Stimulated activated CD4-positive, alpha-beta T cell treated with anti-CD3 and anti-CD28 coated beads, Interleukin-4, amount 100 ng/mL, for 24 hours (primary cell): Measurements from ENCODE around the gene NEU3.
"Not testable (repeated sequence)": the region's sequence is repeated elsewhere in the genome, so short reads cannot be mapped to it uniquely, and the experiment has no call there.

Experiments used
- DNase-seq: peaks from one replicate; pipeline ENCODE4 v3.0.0-alpha.2; 2020

NEU3 gene

DNA sequence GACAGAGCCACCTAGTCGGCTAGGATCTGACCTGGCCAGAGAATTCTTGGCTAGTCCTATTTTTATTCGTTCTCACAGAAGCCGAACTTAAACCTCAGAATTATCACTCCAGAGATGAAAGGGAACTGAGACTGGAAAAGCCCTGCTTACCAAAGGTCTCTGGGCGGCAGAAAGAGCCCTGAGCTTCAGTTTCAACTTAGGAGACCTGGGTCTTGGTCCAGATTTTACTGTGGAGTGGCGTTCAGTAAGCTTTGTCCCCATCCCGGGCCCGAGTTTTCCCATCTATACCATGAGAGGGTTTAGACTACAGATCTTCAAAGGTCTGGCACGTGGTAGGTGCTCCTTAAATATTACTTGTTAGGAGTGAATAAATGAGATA lies 516 bp downstream of the NEU3 start:
- DNase-seq: no peak

DNA sequence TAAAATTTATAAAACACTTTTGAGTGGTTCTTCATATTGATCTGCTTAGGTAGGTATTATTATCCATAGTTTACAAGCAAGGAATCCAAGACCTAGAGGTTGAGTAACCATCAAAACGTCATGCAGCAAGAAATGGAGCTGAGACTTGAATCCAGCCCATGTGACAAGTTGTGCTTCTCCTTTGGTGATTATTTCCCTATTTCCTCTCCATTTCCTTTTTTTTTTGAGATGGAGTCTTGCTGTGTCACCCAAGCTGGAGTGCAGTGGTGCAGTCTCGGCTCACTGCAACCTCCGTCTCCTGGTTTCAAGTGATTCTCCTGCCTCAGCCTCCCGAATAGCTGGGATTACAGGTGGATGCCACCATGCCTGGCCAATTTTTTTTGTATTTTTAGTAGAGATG lies 1.4 kb downstream of the NEU3 start:
- DNase-seq: not testable (repeated sequence)

DNA sequence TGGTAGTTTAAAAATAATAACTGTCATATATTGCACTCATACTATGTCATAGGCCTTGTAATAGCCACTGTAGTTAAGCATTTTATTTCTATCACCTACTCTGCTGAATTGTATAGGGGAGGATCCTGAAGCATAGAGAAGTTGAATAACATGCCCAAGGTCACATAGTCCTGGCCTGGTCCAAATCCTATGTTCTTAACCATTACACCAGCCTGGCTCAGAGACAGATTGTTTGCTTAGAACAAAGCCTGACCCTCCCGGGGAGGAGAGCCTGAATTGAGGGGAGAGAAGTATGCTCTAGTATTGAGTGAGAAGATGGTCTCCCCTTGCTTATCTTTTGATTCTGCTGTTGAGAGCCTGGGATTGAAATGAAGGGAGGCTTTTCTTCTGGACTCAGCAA lies 2.2 kb downstream of the NEU3 start:
- DNase-seq: no peak

DNA sequence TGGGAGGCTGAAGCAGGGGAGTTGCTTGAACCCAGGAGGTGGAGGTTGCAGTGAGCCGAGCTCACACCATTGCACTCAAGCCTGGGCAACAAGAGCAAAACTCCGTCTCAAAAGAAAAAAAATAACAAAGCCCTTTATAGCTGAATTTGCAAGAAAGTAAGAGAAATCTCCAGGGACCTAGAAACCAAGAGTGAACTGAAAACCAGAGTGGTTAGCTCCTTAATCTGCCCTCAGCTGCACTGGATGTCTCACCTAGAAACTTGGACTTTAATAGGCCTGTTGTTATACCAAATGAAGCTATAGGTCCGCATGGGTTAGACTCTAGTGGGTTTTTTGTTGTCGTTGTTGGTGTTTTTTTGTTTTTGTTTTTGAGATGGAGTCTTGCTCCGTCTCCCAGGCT lies 4.1 kb downstream of the NEU3 start:
- no peak for DNase-seq

DNA sequence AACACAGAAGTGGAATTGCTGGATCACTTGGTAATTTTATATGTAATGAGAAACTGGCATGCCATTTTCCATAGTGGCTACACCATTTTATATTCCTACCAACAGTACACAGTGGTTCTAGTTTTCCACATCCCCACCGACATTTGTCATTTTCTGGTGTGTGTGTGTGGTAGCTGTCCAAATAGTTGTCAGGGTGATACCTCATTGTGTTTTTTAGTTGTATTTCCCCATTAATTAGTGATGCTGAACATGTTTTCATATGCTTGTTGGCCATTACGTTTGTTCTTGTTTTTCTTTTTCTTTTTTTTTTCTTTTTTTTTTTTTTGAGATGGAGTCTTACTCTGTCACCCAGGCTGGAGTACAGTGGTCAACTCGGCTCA lies 12.2 kb downstream of the NEU3 start:
- no peak for DNase-seq

DNA sequence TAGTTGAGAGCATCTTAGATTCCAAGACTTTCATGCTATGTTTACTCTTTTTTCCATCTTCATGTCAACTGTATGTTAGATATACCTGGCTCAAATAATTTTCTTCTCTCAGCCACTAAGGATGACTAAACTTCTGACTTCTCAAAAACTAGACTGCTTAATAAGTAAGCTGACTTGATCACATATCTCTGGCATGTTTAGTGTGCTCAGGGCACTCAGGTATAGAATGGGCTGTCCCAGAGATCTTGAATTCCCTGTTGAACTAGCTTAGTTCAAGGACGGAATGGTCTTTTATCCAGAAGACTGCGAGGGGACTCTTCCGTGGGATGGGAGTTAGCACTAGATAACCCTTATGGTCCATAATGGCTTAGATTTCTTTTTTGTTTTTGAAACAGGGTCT lies 13.0 kb downstream of the NEU3 start:
- DNase-seq: no peak

DNA sequence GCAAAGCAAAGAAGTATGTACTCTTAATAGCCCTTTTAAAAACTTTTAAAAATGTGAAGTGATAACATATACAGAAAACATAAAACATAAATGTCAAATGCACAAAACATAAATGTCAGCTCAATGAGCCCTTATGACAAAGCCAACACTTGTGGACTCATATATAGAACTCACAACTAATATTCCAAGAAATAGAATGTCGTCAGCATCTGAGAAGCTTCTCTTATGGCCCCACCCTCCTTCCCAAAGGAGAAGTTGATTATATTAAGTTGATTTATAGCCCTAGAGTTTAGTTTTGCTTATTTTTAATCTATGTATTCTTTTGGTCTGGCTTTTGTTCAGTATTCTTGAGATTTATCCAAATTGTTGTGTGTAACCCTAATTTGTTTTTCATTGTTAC lies 13.8 kb downstream of the NEU3 start:
- DNase-seq: no peak

DNA sequence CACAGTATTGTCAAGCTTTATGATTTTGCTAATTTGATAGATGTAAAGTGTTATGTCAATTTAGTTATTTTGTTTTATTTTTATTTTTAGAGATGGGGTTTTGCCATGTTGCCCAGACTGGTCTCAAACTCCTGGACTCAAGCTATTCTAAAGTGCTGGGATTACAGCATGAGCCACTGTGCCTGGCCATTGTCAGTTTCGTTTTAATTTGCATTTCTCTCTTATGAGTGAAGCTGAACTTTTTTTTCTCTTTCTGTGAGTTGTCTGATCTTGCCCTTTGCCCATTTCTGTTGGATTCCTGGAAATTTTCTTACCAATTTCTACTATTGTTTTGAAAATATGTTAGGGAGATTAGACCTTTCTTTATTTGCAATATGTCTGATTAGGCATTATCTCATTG lies 15.5 kb downstream of the NEU3 start:
- no peak for DNase-seq

DNA sequence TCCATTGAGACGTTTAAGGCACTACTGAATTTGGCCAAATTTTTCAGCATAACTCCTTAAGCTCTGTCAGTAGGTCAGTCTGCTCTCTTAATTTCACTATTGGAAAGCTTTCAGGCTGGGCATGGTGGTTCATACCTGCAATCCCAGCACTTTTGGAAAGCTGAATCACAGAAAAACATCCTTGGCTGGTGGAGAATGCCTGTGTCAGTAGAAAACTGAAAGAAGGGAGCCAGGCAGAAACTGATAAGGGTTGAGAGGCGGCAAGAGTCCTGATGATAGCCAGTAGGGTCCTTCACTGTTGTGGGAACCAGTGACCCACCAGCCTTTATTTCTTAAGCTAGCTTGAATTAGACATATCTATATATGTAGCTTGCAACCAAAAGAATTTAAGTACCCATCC lies 22.6 kb downstream of the NEU3 start:
- no peak for DNase-seq

DNA sequence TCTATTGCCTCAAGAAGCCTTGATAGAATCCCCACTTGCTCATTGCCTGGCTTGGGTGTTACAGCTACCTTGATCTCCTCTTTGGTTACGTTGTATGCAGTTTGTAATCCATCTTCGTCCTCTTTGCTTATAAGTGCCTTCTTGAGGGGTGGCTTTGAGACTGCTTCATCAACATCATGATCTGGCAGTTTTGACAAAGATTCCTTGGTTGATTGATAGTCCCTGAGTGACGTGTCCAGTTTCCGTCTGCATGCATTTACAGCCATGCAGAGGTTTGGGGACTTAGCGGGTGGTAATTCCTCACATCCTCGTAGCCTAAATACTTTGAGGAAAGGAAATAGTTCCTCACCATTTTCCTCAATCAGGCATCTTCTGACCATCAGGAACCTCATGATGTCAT lies 23.1 kb downstream of the NEU3 start:
- no peak for DNase-seq

DNA sequence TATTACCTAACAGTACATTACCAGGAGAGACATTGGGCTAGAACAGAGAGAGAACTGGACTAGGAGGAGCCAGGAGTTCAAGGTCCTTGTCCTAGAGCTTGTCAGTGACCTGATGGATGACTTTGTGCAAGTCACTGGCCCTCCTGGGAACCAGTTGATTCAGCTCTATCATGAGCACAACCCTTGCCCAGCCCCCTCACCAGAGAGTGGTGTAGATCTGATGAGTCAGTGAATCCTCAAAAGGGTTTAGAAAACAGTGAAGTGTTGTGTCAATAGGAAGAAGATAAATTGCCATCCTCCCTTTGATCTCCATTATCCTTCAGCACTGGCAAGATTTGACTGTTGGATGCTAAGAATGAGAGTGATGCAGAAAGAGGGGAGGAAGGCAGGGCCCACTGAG lies 24.3 kb downstream of the NEU3 start:
- DNase-seq: no peak

DNA sequence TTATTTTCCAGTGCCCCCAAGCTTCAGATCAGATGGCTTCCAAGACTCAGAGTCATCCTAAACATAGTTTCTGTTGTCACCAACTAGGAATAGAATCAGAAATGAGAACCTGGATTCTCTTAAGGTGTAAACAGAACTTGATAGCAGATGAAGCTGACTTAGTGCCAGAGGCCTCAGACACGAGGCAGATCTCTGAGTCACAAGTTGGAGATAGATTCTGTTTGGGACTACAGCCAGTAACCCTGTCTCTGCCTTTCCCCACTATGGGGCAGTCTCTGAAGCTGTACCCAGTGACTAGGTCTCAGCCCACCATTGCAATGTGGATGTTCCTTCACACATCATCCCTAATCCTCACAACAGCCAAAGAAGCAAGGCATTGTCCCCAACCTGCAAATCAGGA lies 25.4 kb downstream of the NEU3 start:
- DNase-seq: no peak

DNA sequence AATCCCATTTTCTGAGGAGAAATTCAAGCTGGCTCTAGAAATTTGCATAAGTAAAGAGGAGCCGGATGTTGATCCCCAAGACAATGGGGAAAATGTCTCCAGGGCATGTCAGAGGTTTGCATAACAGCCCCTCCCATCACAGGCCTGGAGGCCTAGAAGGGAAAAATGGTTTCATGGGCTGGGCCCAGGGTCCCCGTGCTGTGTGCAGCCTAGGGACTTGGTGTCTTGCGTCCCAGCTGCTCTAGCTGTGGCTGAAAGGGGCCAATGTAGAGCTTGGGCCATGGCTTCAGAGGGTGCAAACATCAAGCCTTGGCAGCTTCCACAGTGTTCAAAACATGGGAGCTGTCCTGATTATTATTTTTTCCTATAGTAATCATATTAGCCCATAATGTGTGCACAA lies 30.5 kb downstream of the NEU3 start:
- not testable (repeated sequence) for DNase-seq

DNA sequence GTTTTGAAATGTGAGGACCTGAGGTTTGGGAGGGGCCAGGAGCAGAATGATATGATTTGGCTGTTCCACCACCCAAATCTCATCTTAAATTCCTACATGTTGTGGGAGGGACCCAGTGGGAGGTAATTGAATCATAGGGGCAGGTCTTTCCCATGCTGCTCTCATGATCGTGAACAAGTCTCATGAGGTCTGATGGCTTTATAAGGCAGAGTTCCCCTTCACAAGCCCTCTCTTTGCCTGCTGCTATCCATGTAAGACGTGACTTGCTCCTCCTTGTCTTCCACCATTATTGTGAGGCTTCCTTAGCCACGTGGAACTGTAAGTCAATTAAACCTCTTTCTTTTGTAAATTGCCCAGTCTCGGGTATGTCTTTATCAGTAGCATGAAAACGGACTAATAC lies 31.6 kb downstream of the NEU3 start:
- not testable (repeated sequence) for DNase-seq

DNA sequence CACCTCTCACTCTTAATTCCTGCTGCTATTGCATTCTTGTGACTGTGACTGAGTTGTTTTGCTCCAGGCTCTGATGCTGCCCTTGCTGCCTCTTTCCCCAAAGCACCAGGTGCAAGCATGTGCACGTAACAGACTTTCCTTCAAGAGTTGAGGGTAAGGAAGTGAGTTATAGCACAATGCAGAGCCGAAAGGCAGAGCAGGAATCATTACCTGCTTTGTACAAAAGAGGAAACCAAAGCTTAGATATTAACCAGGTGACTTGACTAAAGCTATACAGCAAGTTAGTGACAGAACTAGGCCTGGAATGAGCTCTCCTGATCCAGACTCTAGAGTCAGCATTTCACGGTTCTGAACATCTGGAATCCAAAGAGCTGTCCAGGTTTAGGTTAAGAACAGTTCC lies 33.6 kb downstream of the NEU3 start:
- DNase-seq: no peak

DNA sequence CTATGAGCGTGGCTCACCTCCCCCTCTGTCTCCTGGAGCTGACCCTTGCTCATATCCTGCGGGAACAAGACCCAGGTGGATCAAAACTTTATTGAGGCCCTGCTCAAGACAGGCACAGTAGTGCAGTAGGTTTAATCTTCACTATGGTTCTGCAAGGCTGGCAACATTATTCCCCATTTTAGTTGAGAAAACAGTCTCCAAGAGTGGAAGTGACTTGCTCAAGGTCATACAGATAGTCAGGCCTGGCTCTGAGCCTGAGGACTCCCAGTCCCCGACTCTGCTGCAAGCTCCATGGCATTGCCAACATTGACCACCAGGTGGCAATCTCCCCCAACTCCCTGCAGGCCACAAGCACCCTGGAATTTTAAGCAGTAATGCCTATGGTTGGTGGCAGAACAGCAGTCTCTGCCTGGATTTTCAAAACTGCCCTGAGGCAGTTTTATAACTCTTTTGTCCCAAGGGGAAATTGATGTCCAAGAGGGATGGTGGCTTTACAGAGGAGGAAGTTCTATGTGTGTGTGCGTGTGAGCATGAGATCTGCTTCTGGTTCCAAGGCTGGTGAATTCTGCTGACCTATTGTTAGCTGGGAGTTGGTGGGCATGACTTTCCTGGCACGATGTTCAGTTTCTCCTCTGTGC lies 34.1 kb downstream of the NEU3 start:
- peak; percentile 80 for DNase-seq

DNA sequence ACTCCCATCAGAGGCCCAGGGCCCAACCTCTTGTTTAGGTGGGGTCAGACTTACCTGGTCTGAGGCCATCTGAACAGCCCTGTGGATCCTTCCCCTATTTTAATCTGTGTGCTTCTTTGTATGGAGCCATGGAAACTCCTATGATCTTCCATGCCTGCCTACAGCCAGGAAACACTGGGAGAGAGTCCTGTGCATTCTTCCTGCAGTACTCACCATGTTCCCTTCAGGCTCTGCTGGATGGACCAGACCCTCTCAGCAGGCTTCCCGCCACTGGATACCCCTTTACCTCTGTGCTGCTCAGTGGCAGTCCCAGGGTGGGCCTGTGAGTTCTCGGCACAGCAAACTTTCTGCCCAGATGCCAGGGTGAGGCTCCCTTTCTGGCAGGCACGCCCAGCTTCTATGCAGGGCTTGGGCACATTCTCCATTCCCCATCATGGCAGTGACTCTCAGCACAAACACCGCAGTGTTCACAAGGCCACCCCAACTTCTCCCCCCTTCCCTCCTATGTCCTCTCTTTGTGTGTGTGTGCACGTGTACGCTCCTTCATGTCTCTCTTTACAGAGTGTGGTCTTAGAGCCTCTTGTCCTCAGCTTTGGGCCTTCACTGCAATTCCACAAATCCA lies 34.8 kb downstream of the NEU3 start:
- DNase-seq: no peak

DNA sequence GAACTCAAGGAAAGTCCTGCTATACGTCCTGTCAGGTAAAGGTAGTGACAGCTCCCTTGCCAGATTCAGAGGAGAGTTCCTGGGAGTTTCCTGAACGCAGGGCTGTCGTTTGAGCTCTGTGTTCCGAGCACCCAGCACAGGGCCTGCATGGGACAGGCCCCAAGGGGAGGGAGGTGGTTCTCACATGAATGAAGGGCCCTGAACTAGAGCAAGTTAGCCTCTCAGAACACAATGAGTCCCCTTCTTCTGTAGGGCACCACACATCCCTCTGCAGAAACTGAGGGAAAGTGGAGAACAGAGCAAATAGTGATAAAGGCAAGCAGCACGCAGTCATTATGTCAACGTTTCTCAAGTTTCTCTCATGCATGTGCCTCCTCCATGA lies 35.3 kb downstream of the NEU3 start:
- DNase-seq: no peak

DNA sequence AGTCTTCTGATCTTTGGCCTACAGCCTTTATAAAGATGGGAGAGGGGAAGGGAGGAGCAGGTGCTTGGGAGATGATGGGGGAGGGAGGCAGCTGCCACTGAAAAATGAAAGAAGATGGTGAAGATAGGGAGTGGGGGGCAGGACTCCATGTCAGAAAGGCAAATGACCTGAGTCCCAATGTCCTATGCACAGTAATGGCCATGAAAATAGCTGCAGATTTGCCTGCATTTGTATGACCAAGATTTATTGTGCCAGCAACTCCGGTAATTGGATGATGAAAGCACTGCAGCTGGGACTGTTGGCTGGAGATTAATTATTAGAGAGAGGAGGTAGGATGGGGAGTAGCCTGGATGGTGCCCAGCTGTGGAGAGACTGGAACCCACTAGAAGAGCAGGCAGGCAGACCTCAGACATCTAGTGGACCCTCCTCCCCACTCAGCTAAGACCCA lies 36.1 kb downstream of the NEU3 start:
- no peak for DNase-seq

DNA sequence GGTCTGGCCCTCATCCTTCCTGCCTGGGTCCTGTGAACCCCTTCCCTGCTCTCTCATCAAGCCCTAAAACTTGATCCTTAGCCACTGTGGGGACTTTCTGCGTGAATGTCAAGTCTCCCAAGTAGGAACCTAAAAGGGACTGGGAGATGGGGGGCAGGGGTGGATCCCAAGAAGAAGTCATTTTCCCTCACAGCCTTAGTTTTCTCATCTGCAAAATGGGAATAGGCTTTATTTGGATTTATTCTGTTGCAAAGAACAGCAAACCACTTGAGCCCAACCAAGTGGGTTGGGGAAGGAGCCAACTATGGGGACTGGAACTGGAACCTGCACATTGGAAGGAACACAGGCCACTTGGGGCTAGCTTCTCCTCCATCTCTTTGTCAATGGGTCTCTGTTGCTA lies 36.8 kb downstream of the NEU3 start:
- DNase-seq: no peak

DNA sequence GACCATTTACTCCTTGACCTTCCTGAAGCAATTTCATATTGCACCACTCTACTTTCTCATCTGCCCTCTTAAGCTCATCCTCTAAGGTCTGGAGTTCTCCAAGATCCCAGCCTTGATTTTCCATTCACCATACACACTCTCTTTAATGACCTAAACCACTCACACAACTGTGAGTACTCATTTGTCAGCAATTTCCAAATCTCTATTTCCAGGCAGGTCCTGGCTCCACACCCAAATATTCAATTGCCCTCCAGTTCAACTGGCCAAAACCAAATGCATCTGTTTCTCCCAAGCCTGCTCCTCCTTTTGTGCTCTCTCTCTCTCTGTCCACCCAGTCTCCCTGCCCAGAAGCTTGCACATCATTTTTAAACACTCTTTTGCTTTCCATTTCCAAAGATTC lies 39.6 kb downstream of the NEU3 start:
- DNase-seq: no peak

DNA sequence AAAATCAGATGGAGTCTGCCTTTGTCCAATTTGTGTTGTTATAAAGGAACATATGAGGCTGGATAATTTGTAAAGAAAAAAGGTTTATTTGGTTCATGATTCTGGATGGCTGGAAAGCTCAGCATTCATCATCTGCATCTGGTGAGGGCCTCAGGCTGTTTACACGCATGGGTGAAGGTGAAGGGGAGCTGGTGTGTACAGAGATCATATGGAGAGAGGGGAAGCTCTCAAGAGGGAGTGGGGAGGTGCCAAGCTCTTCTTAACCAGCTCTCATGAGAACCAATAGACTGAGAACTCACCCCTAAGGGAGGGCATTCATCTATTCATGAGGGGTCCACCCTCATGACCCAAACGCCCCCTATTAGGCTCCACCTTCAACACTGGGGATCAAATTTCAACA lies 40.0 kb downstream of the NEU3 start:
- no peak for DNase-seq

DNA sequence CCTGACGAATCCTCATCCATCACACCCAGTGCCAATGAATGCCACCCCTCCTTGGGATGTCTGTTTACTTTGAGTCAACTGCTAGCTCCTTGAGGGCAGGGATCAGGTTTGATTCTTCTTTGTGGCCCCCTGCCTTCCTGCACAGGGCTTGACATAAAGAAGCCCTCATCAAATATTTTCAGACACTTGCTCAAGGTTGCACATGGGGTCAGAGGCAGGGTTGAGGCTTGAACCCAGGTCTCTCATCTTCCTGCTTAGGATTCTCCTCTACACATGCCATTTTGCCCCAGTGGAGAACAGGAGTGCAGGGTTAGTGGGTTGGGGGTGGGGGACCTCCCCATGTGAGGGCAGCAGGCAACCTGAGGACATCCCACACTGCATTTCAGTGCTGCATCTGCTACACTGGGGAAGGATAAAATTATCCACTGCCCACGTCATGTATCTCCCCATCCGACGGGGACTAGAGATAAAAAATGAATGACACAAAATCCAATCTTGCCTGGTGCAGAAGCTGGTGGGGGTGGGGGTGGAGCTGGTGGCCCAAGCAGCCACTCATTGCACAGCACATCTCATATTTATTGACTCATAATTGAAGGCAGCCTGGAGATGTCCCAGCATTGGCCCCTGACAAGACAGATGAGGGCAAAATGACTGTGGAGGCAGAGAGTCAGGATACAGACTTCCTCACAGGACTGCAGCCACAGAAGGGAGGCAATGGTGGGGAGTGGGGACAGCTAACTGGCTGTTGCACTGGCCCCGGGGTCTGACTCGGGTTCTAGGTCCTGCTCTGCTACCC lies 41.3 kb downstream of the NEU3 start:
- no peak for DNase-seq

DNA sequence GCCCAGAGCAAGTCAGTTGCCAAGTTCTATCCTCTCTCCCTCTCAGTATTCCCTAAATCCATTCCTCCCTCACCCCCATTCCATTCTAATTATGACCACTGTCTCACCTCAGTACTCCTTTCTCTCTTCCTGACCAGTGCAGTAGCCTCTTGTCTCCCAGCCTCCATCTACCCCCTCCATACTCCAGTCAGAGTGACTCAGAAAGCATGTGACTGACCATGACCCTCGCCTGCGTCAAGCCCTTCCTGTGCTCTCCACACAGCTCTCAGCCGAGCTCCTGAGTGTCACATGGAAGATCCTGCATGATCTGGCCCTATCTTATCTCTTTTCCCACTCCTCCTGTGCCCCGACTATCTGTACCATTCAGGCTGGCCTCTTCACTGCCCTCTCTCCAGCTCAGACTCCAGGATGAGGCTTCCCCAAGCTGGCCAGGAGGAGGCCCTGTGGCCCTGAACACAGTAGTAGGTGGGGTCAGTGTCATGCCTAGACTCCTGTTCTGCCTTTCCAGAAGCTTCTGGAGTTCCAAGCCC lies 42.6 kb downstream of the NEU3 start:
- no peak for DNase-seq
